ENCODE measurements around the gene CRIM1.
"Not testable (repeated sequence)": the region's sequence is repeated elsewhere in the genome, so short reads cannot be mapped to it uniquely, and the experiment has no call there.

Gene CRIM1, protein sequence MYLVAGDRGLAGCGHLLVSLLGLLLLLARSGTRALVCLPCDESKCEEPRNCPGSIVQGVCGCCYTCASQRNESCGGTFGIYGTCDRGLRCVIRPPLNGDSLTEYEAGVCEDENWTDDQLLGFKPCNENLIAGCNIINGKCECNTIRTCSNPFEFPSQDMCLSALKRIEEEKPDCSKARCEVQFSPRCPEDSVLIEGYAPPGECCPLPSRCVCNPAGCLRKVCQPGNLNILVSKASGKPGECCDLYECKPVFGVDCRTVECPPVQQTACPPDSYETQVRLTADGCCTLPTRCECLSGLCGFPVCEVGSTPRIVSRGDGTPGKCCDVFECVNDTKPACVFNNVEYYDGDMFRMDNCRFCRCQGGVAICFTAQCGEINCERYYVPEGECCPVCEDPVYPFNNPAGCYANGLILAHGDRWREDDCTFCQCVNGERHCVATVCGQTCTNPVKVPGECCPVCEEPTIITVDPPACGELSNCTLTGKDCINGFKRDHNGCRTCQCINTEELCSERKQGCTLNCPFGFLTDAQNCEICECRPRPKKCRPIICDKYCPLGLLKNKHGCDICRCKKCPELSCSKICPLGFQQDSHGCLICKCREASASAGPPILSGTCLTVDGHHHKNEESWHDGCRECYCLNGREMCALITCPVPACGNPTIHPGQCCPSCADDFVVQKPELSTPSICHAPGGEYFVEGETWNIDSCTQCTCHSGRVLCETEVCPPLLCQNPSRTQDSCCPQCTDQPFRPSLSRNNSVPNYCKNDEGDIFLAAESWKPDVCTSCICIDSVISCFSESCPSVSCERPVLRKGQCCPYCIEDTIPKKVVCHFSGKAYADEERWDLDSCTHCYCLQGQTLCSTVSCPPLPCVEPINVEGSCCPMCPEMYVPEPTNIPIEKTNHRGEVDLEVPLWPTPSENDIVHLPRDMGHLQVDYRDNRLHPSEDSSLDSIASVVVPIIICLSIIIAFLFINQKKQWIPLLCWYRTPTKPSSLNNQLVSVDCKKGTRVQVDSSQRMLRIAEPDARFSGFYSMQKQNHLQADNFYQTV

DNA sequence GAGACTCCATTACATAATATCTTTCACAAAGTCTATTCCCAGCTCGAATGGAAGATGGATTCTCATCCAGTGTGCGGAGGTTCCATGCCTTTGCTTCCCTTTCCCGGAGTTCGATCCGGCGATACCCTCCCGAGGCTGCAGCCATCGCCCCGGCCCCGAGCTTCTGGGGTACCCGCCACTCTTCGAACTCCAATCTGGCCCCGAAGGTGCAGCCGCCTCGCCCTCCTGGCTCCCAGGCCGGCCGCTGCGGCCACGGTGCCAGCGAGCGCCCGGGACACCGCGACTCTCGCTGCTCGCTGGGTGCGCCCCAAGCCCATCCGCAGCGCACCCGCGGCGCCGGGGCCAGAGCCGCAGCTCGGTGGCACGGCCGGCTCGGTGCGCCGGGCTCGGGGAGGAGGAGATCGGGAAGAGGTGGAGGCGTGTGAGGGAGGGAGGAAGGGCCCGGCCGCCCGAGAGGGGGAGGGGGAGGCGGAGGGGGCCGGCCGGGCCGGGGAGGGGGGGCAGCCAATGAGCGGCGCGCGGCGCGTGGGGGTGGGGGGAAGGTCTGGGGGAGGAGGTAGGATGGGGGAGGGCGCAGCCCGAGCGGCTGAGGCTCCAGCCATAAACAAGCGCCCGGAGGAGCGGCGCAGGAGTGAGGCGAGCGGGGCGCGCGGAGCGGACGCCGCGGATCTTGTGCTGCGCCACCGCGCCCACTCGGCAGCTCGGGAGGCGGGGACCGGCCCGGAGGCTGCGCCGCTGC, at the start of gene CRIM1:
CRIM1 (plus strand) TSS at position 628 of the 739 bp plus-strand sequence. CDS start 515 bp downstream, outside the sequence.
- DNase-seq: peak; percentile 52 to 61

DNA sequence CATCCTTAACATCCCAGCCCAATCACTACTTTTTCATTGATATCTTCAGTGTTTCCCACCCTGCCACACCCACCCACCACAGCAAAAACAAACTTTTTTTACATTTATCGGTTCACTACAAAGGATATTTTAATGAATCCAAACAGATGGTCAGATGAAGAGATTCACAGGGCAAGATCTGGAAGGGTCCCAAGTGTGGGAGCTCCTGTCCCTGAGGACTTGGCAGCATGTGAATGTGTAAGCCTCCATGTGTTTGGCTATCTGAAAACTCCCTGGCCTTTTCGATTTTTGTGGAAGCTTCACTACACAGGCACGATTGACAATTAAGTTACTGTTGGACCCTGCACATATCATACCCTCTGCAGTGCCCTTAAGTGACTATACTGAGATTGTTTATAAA, 48.1 kb upstream of the CRIM1 start:
- DNase-seq: no peak

DNA sequence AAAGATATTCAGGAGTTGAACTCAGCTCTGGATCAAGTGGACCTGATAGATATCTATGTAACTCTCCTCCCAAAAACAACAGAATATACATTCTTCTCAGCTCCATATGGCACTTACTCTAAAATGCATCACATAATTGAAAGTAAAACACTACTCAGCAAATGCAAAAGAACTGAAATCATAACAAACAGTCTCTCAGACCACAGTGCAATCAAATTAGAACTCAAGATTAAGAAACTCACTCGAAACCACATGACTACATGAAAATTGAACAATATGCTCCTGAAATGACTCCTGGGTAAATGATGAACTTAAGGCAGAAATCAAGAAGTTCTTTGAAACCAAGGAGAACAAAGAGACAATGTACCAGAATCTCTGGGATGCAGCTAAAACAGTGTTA, 45.1 kb upstream of the CRIM1 start:
- DNase-seq: not testable (repeated sequence)

DNA sequence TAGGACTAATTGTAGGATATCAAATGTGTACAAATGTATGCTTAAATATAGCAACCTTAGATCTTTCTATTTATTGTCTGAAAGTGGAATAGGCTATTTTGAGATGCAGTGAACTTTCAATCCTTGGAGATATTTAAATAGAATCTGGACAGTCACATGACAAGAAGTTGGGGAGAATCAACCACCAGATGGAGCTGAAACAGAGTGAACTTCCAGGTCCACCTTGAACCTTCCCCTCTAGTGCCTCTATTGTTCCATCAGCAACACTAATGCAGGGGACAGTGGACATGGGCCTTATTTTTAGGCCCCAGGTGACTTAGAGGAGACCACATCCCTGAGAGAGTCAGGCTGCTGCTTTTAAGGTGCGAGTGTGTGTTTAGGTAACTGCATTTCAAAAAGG, 37.0 kb upstream of the CRIM1 start:
- DNase-seq: no peak

DNA sequence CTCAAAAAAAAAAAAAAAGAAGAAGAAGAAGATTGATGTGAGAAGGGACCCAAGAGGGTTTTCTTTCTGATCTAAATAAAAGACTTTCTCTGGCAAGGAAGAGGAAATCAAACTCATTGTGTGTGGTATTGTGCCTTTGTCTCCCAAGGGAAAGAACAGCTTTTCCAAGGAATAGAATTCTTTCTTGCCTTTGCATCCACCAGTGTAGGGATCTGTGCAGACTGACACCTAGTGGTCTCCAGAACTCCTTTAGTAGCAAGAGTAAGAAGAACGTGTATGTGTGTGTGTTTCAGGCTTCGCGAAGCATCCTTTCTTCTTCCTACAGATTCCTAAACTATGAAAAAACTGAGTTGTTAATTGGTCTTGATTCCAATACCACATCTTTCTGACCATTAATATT, 33.5 kb upstream of the CRIM1 start:
- DNase-seq: no peak

DNA sequence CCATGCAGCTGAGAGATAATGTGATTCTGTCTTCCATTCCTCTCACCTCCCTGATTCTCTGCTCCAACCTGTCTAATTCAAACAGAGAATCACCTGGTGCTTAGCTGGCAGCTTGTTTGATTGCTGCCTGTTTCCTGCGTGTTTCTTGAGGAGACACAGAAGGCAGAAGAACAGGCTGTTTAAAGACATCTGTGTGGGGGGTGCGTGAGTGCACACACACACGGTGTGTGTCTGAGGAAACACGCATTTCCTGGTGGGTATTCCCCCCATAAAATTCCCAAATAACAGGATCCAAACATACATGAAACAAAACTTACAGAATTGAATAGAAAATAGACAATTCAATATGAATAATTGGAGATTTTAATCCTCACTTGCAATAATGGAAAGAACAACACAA, 29.3 kb upstream of the CRIM1 start:
- no peak for DNase-seq

DNA sequence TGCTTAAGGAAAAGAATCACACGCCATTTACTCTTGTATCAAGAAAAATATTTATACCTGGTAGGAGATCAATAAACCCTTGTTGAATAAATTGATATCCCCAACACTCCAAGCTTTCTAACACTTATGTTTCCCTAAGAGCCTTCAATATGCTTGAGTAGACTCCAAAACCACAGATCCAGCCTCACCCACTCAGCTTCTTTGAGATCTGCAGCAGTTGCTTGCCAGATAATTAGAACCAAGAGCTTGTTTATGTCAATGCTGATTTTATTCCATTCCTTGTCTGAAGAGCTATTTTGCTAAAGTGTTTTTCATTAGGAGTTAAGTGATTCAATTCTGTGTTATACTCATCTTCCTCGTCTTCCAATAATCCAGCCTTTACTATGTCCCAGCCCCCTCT, 26.3 kb upstream of the CRIM1 start:
- DNase-seq: no peak

DNA sequence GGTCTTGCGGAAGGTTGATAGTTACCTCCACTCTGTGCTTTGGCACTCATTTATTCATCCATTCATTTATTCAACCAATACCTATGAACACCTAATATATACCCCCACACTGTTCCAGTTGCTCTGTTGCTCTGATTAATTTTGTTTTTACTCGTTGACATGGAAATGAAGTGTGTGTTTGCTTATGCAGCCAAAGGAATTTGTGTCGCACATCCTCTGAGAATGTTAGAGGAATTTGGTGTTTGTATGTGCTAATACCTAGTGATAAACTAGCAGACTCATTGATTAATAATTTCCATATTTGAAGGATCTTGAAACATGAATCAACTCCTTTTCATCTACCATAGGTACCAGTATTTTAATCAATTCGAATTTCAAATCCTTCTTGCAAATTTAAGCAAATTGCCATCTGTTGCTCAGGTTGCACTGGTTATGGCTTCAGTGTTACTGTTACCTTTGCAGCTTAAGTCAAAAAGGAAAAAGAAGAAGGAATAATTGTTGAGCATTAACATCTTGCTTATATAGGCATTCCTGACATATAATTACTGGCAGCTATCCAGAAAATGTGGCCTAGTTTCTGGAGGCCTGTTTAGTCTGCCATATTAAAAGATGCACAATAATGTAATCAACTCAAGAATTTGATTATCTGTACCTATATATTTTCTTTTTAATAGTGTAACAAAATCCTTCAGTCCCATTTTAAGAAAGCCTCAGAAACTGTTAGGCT, 25.7 kb upstream of the CRIM1 start:
- no peak for DNase-seq

DNA sequence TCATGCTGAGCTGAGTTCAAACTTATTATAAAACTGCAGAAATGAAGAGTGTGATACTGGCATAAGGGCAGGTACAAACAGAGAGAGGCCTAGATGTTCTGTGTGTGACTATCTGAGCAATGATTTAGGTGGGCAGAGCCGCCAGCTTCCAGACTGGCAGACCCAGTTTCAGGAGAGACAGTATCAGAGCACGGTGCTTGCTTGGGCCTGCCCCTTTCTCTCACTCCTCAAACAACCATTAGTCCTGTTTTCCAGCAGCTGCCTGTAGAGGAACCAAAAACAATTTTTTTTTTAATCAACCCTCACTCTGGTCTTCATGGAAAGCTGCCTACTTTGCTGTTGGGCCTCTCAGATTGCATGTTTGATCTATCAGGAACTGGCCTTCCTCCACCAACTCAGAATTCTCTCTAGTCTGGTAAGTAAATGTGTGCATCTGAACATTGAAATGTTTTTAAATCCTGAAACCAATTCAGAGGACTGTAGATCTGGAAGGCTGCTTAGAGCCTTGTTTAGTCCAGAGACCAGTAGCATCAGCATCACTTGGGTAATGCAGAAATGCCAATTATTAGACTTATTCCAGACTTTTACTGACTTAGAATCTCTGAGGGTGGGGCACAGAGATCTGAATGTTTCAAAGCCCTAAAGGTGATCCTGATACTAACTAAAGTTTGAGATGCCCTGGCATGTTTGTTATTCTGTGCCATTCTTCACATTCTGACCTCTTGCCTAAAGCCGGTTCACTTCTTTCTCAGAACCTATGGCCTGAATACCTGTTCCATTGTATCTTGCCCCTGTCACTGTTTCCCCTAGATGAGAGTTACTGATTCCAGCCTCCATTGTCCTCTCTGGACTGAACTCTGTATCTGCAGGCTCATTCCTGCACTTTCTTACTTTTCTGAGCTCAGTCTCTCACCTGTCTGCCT, 24.8 kb upstream of the CRIM1 start:
- no peak for DNase-seq

DNA sequence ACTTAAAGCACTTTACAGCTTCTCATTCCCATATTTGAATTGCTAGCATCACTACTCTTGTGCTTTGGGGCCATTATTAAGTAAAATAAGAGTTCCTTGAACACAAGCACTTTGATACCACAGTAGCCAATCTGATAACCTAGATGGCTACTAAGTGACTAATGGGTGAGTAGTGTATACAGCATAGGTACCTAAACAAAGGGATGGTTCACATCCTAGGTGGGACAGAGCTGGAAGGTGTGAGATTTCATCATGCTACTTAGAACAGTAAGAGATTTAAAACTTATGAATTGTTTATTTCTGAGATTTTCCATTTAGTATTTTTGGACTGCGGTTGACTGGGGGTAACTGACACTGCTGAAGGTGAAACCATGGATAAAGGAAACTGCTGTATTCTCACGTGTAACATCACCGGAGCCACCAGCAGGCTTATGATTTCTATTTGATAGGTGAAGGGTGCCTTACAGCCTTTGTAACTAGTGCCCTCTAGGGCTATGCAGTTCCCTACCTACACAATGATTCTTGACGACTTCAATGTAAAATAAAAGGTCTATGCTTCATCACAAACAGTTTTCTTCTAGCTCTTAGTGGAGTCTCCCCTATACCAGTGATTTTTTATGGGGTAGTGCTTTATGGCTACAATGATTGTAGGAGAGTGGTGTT, 22.1 kb upstream of the CRIM1 start:
- DNase-seq: peak in 1 of 2 donors; percentile 31

DNA sequence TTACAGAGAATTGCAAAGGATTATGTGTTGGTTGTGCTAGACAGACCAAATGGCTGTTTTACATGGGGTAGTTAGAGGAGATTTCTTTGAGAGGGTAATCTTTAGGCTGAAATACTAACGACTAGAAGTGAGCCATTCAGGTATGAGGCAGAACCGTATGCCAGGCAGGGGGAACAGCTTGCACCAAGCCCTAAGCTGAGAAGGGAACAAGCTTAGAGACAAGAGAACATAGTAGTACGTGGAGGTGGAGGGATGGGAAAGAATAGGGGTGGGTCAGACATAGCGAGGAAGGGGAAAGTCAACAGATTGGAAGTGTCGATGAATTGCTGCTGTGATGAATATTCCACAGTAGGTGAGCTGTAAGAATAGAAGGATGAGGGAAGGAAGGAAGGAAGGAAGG, 20.0 kb upstream of the CRIM1 start:
- no peak for DNase-seq

DNA sequence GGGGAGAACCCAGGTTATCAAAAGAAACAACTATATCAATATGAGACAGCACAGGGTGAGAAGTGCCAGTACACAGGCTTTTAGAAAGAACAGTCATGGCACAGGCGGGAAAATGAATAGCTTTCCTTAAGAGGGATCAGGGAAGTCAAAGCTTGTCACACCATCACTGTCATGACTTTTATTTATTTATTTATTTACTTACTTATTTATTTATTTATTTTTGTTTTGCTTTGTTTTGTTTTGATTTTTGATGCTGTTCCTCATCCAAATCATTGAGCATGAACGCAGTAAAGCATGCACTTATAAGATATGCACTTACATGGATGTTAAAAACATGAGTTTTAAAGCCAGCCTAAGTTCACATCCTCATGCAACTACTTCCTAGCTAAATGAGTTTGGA, 19.3 kb upstream of the CRIM1 start:
- DNase-seq: no peak

DNA sequence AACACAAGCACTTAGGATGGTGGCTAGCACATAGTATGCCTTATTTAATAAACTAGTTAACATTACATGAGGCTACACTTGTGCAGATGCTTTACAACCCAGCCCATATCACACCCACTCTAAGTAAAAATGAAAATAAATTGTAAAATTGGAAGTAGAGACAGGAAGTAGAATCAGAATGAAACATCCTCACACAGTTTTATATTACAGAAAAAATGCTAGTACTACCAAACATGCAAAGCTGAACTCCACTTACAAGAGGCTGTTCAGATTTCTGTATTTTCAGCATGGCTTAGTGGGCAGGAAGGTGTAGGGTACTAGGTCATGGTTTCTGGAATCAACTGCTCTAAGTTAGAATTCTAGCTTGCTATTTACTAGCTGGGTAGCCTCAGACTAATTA, 18.2 kb upstream of the CRIM1 start:
- no peak for DNase-seq

DNA sequence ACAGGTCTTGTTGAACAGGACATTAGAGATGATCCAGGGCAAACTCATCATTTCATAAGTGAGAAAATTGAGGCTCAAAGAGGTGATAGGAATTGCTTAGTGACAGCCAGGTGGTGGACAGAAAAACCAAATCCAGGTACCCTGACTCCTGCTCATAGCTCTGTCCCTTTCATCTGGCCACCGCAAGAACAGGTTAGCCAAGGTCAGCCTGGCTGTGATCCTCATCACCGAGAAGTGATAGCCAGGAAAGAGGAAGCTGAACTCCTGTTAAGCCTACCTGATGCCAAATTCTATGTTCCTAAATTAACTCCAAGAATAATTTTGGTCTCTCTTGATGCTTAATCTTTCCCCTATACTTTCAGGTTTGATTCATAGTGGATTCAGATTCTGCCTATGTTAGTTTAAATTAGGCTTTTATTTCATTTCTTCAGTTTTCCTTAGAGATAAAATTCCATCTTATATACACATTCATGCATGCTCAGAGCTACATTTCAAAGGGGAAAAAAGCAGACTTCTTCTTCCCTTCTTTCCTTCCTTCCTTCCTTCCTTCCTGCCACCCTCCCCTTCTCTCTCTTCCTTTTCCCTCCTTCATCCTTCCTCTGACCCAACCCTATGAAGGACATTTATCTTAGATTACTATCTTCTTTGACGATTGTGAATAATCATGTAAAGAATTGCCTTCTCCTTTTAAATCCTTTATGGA, 17.3 kb upstream of the CRIM1 start:
- no peak for DNase-seq

DNA sequence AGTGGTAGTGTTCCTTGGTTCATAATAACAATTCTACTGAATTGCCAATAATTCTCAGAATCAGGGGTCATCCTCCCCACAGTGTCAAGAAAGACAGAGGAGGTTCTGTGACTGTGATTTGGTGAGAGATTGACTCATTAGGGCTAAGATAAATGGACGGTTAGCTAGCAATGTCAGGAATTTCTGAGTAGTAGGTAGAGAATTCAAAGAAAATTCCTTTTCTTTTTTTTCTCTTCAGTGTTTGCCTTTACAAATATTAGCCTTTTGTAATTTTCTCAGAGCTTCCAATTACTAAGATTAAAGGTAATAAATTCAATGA, 16.8 kb upstream of the CRIM1 start:
- no peak for DNase-seq

DNA sequence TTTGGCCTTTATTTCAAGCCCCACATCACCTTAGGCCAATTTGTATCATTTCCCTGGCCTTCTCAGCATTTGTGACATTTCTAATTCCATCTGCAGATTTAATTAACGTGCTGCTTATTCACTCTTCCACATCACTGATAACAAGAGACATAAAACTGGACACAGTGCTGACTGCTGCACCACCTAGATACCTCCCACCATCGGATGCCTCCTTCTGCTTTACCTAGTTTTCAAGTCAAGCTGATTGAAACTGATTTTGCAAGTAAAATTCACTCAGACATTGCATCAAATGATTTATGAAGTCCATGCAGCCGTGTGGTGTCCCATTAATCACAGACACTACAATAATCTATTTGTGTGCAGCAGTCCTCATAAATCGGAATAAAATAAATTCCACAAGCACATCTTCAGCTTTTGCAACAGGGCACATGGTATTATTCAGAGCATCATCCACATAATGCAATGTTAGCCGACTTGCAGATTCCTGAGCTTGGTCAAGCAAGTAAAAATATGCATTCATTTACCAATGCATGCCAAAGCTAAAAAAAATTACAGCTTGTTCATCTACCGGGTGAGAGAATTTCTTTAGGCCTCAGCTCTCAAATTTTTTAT, 15.9 kb upstream of the CRIM1 start:
- DNase-seq: no peak

DNA sequence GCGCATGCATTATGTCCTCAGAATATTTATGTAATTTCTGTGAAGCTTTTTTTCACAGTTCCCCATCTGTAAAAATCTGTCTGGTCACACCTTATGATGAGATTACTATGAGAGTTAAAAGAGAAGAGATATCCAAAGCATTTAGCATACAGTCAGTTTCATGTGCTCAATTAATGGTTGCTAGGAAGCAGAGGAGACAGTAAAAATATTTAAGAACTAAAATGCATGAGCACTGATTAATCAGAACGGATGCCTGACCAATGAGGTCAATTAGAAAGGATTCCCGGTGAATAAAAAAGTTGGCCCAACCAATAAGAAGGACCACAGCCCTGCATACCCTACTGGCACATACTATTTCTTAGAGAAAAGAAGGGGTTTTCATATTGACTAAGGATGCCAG, 12.0 kb upstream of the CRIM1 start:
- DNase-seq: no peak

DNA sequence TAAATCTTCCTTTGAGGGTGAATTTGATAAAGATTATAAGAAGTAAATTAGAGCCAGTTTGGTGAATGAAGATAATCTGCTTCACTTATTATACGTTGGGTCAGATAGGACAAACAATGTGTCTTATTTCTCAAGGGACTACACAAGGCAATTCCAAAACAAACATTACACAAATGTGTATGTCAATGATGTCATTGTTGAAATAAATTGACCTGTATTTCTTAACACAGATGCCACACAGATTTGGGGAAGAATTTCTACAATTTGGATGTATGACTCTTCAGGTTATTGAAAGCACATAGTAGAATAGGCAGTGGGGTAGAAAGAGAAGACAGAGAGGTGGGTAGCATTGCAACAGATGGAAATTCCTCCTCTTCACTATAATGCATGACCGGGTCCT, 6.9 kb upstream of the CRIM1 start:
- DNase-seq: no peak

DNA sequence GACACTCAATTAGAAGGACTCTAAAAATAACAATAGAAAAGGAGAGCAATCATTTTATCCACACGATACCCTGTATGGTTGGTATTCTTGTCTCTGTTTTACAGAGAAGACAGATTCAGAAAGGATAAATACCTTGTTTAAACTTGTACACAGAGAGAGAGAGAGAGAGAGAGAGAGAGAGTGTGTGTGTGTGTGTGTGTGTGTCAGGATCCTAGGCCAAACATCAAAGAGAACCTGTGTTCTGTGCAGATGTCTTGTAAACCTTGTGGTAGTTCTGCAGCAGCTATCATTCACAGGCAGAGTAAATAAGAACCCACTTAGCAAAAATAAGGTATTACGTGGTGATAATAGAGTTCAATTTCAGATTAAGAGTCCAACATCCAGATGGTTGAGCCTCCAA, 4.3 kb upstream of the CRIM1 start:
- no peak for DNase-seq
